GM18499 (cell line): ENCODE results near the gene IFIT5.
"Not testable (repeated sequence)": the region's sequence is repeated elsewhere in the genome, so short reads cannot be mapped to it uniquely, and the experiment has no call there.

Source experiments
- ATAC-seq: cut with Tn5 transposase; IDR thresholded peaks from one replicate; pipeline ENCODE4 v1.9.1; 2021; ENCODE audit warnings: moderate number of reproducible peaks; ENCODE audit not compliant: insufficient read depth, unreplicated experiment

IFIT5 gene, protein sequence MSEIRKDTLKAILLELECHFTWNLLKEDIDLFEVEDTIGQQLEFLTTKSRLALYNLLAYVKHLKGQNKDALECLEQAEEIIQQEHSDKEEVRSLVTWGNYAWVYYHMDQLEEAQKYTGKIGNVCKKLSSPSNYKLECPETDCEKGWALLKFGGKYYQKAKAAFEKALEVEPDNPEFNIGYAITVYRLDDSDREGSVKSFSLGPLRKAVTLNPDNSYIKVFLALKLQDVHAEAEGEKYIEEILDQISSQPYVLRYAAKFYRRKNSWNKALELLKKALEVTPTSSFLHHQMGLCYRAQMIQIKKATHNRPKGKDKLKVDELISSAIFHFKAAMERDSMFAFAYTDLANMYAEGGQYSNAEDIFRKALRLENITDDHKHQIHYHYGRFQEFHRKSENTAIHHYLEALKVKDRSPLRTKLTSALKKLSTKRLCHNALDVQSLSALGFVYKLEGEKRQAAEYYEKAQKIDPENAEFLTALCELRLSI

DNA sequence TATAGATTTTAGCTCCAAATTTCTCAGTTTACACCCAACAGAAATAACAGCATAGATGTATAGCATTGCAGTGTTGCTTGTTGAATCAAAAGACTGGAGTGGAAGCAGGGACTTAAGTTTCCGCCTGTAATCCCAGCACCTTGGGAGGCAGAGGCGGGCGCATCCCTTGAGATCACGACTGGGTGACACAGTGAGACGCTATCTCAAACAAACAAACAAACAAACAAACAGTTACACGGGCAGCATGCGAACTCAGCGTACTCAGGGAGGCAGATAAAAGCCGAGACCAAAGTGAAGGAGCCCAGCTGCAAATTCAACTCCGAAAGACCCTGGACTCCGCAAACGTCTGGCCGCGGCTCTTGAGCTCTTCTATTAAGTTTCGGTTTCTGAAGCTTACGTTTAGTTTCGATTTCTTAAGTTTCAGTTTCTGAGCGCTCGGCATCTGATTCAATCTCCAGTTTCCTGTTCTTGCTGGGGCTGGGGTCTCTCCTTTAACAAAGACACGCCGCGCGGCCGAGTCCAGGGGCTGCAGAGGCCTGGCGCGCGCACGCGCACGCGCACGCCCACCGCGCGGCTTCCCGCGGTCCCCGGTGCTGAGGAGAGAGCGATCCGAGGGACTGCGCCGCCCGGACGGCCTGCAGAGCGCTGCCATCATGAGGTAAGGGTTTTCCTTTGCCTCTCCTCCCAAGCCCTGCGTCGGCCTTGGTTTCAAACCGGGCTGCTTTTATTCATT, at the start of gene IFIT5:
Gene IFIT5 (plus strand): TSS at position 423 of the 733 bp plus-strand sequence. CDS start 231 bp downstream, at position 654.
- no peak for ATAC-seq

DNA sequence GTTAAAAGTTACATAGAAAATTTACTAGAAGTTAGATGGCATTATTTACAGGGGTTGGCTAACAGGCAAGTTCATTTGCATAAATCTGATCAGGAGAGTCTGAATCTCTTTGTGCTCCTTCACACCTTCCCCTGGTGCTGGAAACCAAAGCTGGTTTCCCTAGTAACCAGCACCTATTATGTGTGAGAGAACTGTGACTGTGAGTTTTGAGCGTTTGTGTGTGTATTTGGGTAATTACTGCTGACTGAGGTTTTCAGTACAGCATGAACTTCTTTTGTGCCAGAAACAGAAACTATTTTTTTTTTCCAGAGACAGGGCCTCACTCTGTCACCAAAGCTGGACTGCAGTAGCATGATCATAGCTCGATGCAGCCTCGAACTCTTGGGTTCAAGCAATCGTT, 46.8 kb upstream of the IFIT5 start:
- ATAC-seq = peak; percentile 53

DNA sequence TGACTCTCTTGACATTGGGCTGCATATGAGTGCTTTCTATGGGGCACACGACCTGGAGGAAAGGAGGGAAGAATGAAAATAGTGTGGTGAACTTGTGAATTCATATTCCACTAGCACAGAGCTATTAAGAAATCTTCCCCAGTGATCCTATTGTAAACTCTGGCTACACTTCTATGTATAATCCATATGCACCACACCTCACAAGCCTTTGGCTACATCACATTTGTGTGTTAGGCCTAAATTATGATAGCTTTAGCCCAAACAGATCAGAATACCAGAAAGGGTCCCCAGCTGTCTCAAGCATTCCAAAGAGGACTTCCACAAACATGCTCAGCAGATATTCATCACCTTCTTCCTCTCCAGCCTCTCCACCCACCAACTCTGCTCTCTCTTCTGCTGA, 46.2 kb upstream of the IFIT5 start:
- ATAC-seq = no peak

- no peak for ATAC-seq
Observed at GRCh38 chr10:89369156-89370105, 44.9 kb upstream of the IFIT5 start.

- no peak for ATAC-seq
Observed at GRCh38 chr10:89371079-89371478, 43.3 kb upstream of the IFIT5 start.

DNA sequence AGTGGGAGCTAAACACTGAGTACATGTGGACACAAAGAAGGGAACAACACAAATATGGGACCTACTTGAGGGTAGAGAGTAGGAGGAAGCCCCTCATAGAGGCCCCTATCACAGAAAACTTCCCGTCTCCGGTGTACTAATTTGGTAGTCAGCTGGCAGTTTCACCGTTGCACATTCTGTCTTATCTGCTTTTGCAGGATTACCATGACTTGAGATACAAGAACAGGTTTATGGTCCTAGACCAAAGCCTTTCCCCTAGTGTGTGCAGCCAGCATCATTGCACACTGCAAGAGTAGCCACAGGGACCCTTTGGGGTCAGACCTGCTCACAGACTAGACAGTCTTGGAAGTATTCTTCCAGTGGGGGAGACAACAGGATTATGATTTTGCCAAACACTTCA, 42.4 kb upstream of the IFIT5 start:
- ATAC-seq = no peak

DNA sequence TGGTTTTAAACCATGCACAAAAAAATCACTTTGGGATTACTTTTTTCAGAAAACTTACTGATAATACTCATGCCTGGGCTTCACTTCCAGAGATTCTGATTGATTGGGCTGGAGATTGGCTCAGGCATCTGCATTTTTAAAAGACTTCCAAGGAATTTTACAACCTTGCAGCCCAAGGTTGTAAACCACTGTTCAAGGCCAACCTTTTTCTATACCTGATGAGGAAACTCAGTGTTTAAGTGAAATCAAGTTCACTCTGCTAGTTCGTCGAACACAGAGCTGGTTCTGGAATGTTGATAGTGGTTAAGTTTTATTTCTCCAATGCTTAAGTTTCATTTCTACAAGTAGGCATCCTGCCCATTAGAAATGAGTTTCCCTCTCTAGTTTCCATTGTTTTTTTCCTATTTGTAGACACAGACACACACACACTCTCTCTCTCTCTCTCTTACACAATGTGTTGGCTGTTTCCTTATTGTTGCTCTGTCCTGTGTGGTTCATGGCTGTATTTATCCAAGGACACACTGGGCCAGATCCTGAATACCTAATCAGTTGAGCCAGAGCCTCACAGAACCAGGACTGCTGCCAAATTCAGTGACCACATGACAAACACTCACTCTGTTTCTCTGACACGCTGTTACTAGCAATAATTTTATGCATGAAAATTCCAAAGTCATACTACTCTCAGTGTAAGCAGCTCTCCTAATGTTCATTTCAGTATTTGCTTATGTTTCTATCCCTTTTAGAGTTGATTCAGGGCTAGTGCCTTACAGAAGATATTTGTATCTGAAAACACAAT, 40.3 kb upstream of the IFIT5 start:
- ATAC-seq = no peak

- no peak for ATAC-seq
Observed at GRCh38 chr10:89374713-89375141, 39.6 kb upstream of the IFIT5 start.

- ATAC-seq = no peak
Observed at GRCh38 chr10:89377705-89378637, 36.4 kb upstream of the IFIT5 start, which contains the start of gene IFIT1B. Gene IFIT1B, plus strand, starts transcription at chr10:89378056. Its CDS starts 80 bp downstream, at chr10:89378136.

- no peak for ATAC-seq
Observed at GRCh38 chr10:89379103-89379502, 35.3 kb upstream of the IFIT5 start.

DNA sequence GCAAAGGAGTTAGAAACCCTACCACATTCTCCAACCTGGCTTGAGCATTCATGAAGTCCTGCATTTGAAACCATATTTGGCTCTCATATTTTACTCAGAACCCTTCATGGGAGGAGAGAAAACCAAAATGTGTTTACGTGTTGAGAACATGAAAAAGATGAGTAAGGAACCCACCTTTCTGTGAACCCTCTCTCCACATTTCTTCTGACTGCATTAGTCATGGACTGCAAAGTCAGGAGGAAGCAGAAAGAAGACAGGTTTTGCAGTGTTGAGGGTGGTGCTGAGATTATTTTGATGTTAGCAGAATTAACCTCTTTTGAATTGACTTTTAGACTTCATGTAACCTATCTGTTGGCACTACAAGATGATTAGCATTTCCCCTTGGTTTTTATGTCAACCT, 31.6 kb upstream of the IFIT5 start:
- ATAC-seq = no peak

GRCh38 chr10:89384474-89385340, 29.7 kb upstream of the IFIT5 start:
- no peak for ATAC-seq

DNA sequence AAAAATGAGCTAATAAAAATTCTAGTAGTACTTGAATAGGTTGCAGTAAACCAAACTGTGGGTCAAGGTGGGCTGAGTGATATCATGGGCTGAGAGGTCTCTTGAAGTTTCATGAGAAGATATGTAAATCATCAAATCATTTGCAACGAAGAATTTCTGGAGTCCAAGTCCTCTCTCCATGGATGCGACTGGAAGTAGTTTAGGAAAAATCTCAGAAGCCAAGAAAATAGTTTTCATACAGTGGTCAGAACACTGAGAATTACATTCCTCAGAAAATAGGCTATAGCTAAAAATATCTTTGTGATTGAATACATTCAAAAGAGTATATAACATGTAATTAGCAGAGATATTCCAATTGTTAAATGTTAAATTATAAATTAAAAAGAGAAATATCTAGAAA, 25.6 kb upstream of the IFIT5 start:
- ATAC-seq = no peak

- no peak for ATAC-seq
Observed at GRCh38 chr10:89389254-89389653, 25.1 kb upstream of the IFIT5 start.

- no peak for ATAC-seq
Observed at GRCh38 chr10:89390476-89391225, 23.7 kb upstream of the IFIT5 start.

DNA sequence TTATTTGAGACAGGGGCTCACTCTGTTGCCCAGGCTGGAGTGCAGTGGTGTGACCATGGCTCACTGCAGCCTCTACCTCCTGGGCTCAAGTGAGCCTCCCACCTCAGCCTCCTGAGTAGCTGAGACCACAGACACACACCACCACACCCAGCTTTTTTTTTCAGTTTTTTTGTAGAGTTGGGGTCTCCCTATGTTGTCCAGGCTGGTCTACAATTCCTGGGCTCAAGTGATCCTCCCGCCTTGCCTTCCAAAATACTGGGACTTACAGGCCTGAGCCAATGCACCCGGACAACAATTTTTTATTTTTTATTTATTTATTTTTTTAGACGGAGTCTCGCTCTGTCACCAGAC, 23.2 kb upstream of the IFIT5 start:
- not testable (repeated sequence) for ATAC-seq
